Esophagus muscularis mucosa (tissue), 3 donors: Measurements from ENCODE around the gene CFAP97.

ENCODE experiments used
- POLR2AphosphoS5 ChIP-seq, 2 donors: sonication (generic); formaldehyde crosslinking; IDR thresholded peaks; one replicate each; pipeline ENCODE4 v1.6.1; 2017; ENCODE audit warnings: antibody characterized with exemption in 2 of 2
- TF ChIP-seq, protein P1 (sequence below), 3 experiments: fragments of 200-600 bp in 2 of 3; fragments of 450-650 bp in 1 of 3; sonication (generic) in 2 of 3; IDR thresholded peaks; one replicate each; pipeline ENCODE4 v1.5.1; 2017 to 2019; ENCODE audit warnings: antibody characterized with exemption in 3 of 3, mild to moderate bottlenecking in 2 of 3, moderate library complexity in 1 of 3

DNA sequence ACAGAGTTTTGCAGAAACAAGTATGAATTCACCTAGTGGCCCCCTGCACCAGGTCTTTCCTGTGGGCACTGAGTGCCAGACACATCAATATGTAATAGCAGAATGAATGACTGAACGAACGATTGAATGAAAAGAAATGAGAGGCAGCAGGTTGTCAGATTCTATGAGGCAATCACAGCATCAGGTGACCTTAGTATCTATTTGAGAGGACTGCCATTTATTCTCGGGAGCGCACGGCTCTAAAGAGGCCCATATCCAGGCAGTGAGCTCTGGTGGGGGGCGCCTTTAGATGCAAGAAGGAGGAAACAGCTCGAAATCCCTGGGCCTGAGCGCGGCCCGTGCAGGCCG, 61.3 kb downstream of the CFAP97 start:
- TF ChIP-seq POLR2AphosphoS5 (IDR thresholded peaks at IDR 0.05), result no peak
- TF ChIP-seq, protein P1, sequence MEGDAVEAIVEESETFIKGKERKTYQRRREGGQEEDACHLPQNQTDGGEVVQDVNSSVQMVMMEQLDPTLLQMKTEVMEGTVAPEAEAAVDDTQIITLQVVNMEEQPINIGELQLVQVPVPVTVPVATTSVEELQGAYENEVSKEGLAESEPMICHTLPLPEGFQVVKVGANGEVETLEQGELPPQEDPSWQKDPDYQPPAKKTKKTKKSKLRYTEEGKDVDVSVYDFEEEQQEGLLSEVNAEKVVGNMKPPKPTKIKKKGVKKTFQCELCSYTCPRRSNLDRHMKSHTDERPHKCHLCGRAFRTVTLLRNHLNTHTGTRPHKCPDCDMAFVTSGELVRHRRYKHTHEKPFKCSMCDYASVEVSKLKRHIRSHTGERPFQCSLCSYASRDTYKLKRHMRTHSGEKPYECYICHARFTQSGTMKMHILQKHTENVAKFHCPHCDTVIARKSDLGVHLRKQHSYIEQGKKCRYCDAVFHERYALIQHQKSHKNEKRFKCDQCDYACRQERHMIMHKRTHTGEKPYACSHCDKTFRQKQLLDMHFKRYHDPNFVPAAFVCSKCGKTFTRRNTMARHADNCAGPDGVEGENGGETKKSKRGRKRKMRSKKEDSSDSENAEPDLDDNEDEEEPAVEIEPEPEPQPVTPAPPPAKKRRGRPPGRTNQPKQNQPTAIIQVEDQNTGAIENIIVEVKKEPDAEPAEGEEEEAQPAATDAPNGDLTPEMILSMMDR (IDR thresholded peaks at IDR 0.05), result no peak
